Measurements from ENCODE around the gene LHPP.

The LHPP gene

DNA sequence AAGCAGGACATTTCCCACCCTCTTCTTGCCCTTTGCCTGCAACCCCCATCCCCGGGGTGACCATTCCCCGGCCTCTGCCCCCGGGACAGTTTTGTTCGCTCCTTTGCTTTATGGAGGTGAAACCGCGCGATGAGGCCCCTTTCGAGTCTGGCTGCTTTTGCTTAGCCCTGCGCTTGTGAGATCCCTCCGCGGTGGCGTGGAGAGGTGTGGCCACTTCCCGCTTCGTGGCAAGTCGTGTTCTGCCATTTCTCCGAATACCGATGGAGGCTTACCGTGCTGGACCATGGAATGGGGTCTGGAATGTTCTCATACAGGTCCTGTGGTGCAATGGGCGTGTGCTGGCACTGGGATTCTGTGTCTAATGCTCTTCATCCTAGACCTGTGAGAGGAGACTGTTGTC lies 106.7 kb downstream of the LHPP start:
- no peak overlapping the region for H3K4me3 ChIP-seq (ENCODE audit: low read depth, low read length)
- ChIA-PET CTCF (interaction anchor here (1.8 kb wide), 1 partner anchor 38 kb away, joined by 4 read pairs; no protein-coding TSS in a partner anchor), POLR2A (no interaction called here)
- no peak for DNase-seq (ENCODE audit: low read depth, low spot score)
- TF ChIP-seq, protein P1, sequence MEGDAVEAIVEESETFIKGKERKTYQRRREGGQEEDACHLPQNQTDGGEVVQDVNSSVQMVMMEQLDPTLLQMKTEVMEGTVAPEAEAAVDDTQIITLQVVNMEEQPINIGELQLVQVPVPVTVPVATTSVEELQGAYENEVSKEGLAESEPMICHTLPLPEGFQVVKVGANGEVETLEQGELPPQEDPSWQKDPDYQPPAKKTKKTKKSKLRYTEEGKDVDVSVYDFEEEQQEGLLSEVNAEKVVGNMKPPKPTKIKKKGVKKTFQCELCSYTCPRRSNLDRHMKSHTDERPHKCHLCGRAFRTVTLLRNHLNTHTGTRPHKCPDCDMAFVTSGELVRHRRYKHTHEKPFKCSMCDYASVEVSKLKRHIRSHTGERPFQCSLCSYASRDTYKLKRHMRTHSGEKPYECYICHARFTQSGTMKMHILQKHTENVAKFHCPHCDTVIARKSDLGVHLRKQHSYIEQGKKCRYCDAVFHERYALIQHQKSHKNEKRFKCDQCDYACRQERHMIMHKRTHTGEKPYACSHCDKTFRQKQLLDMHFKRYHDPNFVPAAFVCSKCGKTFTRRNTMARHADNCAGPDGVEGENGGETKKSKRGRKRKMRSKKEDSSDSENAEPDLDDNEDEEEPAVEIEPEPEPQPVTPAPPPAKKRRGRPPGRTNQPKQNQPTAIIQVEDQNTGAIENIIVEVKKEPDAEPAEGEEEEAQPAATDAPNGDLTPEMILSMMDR (IDR thresholded peaks at IDR 0.05; ENCODE audit: insufficient read depth, low read length, missing control alignments), result no peak

DNA sequence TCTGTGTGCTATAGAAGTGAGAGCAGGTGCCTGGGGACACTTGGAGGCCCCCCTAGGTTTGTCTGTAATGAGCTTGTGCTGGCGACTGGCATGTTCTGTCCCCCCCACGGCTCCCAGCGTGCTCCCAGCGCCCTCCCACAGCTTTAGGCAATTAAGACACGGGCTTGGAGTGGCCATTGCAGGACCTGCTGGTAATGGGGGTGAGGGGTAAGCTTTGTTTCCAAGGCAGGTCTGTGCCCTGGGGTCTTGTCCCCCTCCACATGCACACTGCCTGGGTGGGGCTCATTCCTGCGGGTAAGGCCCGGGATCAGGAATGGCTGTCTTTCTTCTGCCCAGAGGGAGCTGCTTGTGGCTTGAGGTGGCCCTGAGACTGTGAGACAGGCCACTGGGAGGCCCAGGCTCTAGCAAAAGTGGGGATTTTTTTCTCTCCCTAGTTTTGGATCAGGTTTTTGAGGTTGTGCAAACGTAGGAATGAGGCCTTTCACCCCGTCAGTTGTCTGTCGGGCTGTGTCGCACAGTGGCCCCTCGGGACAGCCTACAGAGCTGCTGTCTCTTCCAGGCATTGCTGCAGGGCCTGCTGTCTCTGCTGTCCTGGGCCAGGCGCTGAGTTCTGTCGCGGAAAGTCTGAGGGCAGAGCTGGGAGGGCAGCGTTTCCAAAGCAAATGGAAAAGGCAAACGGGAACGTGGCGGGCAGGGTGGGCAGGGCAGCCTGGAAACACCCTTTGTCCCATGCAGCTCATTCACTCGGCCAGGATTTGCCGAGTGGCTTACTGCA lies 107.4 kb downstream of the LHPP start:
- POLR2A ChIA-PET, result no interaction called here
- TF ChIP-seq, protein P1 (IDR thresholded peaks at IDR 0.05; ENCODE audit: insufficient read depth, low read length, missing control alignments), result no peak
- CTCF ChIA-PET, result interaction anchor here (1.8 kb wide), 1 partner anchor 39 kb away, joined by 4 read pairs; no protein-coding TSS in a partner anchor

DNA sequence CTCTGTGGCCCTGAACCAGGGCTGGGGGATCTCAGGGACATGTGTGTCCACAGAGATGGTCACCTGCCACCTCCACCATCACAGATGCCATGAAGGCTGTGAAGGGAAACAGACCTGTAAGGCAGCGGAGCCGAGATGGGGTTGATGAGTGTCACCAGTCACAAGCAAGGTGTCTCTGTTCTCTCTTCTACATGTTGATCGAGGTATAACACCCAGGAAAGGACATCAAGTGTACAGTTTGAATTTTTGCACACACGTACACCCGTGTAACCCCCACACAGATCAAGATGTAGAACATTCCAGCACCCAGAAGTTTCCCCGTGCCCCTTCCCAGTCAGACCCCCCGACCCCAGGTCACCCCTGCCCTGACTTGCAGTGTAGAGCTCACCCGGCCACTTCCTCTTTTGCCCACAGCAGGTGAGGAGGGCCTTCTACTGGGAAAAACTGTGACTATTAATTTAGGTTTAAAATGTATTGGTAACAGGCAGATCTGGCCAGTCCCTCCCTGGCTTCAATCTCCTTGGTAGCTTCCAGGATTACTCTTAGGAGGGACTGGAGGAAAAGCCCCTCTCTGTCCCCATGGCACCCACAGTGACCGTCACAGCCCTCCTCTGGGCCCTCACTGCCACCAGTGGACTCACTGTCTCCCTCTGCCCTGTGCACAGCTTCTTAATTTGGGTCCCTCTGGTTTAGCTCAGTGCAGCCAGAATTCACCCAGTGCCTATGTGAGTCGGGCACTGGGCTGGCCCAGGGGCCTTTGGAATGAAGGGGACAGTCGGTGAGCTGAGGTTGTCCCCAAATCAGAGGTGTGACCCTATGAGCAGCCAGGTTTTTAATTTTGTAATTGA lies 108.2 kb downstream of the LHPP start:
- TF ChIP-seq, protein P1 (IDR thresholded peaks at IDR 0.05; ENCODE audit: insufficient read depth, low read length, missing control alignments), result no peak
- H3K4me3 ChIP-seq (ENCODE audit: low read depth, low read length), result no peak overlapping the region
- no peak for DNase-seq (ENCODE audit: low read depth, low spot score)
- CTCF ChIA-PET, result no interaction called here
- POLR2A ChIA-PET, result no interaction called here

More for the DNA sequence above, 107.4 kb downstream of the LHPP start:
- no peak overlapping the region for H3K4me3 ChIP-seq (ENCODE audit: low read depth, low read length)
- DNase-seq (ENCODE audit: low read depth, low spot score), result no peak

DNA sequence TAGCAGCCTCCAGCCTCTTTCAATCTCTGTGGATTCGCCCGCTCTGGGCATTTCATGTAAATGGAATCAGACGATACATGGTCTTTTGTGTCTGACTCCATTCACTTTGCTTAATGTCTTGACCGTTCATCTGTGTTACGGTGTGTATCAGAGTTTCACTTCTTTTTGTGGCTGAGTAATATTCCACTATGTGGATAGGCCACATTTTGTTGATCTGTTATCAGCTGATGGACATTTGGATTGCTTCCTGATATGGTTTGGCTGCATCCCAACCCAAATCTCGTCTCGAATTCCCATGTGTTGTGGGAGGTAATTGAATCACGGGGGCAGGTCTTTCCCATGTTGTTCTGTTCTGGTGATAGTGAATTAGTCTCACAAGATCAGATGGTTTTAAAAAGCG lies 109.0 kb downstream of the LHPP start:
- DNase-seq (ENCODE audit: low read depth, low spot score), result no peak
- CTCF ChIA-PET, result no interaction called here
- TF ChIP-seq, protein P1 (IDR thresholded peaks at IDR 0.05; ENCODE audit: insufficient read depth, low read length, missing control alignments), result no peak
- POLR2A ChIA-PET, result no interaction called here
- H3K4me3 ChIP-seq (ENCODE audit: low read depth, low read length), result no peak overlapping the region

DNA sequence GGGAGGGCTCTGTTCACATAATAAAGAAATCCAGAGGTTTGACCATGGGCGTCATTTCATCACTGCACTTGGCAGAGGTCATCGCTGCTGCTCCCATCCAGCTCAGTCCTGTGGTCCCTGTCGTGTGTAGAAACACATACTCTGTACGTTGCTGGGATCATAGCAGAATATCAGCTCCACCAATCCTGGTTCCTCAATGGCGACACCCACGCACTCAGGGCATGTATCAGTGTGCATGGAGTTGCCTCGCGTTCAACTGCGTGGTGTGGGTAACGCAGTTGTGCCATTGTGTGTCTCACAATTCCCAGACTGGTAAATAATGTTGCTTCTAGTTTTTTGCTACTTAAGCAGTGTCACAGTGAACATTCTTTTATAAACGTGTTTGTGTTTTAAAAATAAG lies 111.1 kb downstream of the LHPP start:
- DNase-seq (ENCODE audit: low read depth, low spot score), result no peak
- CTCF ChIA-PET, result interaction anchor here (1.3 kb wide), 1 partner anchor 44 kb away, joined by 3 read pairs; no protein-coding TSS in a partner anchor

More for the DNA sequence above, 111.1 kb downstream of the LHPP start:
- H3K4me3 ChIP-seq (ENCODE audit: low read depth, low read length), result no peak overlapping the region
- POLR2A ChIA-PET, result no interaction called here
- TF ChIP-seq, protein P1 (IDR thresholded peaks at IDR 0.05; ENCODE audit: insufficient read depth, low read length, missing control alignments), result no peak
